ENCODE data around the gene RC3H1.

The RC3H1 gene

GRCh38 chr1:173886746-173887611 is 135.2 kb downstream of the RC3H1 start:
- TF ChIP-seq CTCF (IDR thresholded peaks at IDR 0.05; ENCODE audit: extremely low read depth, missing control alignments): no peak

DNA sequence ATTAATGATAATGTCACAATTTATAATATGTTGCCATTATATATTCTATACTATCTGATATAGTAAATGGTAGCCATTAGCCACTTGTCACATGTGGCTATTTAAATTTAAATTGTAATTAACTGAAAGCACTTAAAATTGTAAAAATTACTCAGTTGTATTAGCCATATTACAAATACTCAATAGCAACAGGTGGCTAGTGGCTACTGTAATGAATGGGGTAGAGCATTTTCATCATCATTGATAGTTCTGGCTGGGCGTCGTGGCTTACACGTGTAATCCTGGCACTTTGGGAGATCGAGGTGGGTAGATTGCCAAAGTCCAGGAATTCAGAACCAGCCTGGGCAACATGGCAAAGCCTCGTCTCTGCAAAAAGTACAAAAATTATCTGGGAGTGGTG is 137.5 kb downstream of the RC3H1 start:
- no peak for TF ChIP-seq CTCF (IDR thresholded peaks at IDR 0.05; ENCODE audit: extremely low read depth, missing control alignments)
- DNase-seq (ENCODE audit: low spot score): no peak

More at GRCh38 chr1:173886746-173887611, 135.2 kb downstream of the RC3H1 start:
- DNase-seq (ENCODE audit: low spot score): no peak
